Measurements from ENCODE around the gene RAB9B.

DNA sequence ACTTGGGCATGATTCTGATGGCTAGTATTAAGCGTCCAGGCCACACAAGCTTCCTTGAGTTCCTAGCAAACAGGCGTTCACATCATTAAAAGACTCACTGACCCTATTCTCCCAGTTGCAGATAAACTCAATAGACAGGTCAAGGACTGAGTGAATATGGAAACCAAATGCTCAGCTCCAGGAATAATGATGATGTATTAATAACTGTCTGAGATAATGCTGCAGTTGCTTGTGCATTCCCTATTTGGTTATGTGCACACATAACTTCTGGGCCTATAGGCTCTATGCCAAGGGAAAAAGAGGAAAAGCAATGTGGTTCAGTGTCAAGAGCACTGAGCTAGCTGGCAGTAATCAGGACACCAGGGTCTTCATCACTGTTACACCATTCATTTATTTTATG lies 3.5 kb downstream of the RAB9B start:
- TF ChIP-seq, protein P1, sequence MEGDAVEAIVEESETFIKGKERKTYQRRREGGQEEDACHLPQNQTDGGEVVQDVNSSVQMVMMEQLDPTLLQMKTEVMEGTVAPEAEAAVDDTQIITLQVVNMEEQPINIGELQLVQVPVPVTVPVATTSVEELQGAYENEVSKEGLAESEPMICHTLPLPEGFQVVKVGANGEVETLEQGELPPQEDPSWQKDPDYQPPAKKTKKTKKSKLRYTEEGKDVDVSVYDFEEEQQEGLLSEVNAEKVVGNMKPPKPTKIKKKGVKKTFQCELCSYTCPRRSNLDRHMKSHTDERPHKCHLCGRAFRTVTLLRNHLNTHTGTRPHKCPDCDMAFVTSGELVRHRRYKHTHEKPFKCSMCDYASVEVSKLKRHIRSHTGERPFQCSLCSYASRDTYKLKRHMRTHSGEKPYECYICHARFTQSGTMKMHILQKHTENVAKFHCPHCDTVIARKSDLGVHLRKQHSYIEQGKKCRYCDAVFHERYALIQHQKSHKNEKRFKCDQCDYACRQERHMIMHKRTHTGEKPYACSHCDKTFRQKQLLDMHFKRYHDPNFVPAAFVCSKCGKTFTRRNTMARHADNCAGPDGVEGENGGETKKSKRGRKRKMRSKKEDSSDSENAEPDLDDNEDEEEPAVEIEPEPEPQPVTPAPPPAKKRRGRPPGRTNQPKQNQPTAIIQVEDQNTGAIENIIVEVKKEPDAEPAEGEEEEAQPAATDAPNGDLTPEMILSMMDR (IDR thresholded peaks at IDR 0.05): no peak
- TF ChIP-seq POLR2A (IDR thresholded peaks at IDR 0.05) (no peak), EP300 (IDR thresholded peaks at IDR 0.05; ENCODE audit: low read depth) (no peak)

All from transverse colon (tissue), 3 donors.